OCI-LY7 (cell line): ENCODE results near the gene CALHM5. TPM values are rescaled to one million over a fixed set of nuclear protein-coding genes. Genes with fewer than 3 reads are reported as not detected.

Experiments used
- BruUV-seq: library from RNA; stranded (reverse); fragments of 400-500 nt; replicated peaks from 2 replicates; lab custom pipeline; 2021; lab: Mats Ljungman, UMichigan
- CTCF ChIA-PET: fragments of 300-600 bp; sonication (Branson Sonifier 250); formaldehyde crosslinking; loops from one replicate; lab custom pipeline; 2022; ENCODE audit warnings: antibody characterized with exemption; ENCODE audit not compliant: unreplicated experiment; lab: Charles Lee
- POLR2A ChIA-PET: fragments of 300-600 bp; sonication (Branson Sonifier 250); formaldehyde crosslinking; loops from one replicate; lab custom pipeline; 2022; ENCODE audit warnings: antibody characterized with exemption; lab: Charles Lee
- DNase-seq: peaks from one replicate; pipeline ENCODE4 v3.0.0-alpha.2; 2015; ENCODE audit warnings: low spot score
- H2AFZ ChIP-seq: fragments of 200-600 bp; sonication (generic), shearing (Covaris generic); 2 replicates; pipeline ENCODE4 v1.6.1; 2014; ENCODE audit warnings: mild to moderate bottlenecking, antibody characterized with exemption, low read length, moderate library complexity
- H3K27ac ChIP-seq: fragments of 200-600 bp; sonication (generic); 2 replicates; pipeline ENCODE4 v1.5.1; 2014; ENCODE audit warnings: mixed run types, low read depth, mild to moderate bottlenecking, moderate library complexity, low read length, inconsistent platforms; ENCODE audit not compliant: poor library complexity, severe bottlenecking
- H3K36me3 ChIP-seq: fragments of 200-600 bp; sonication (generic); 2 replicates; pipeline ENCODE4 v1.6.1; 2014; ENCODE audit warnings: mild to moderate bottlenecking, antibody characterized with exemption, low read length, moderate library complexity, mixed read lengths; ENCODE audit not compliant: insufficient read depth
- H3K4me1 ChIP-seq: fragments of 200-600 bp; sonication (generic); 2 replicates; pipeline ENCODE4 v1.5.1; 2014; ENCODE audit warnings: mild to moderate bottlenecking, low read length; ENCODE audit not compliant: insufficient read depth, poor library complexity, severe bottlenecking
- H3K4me2 ChIP-seq: fragments of 200-600 bp; sonication (generic); 2 replicates; pipeline ENCODE4 v1.6.1; 2014; ENCODE audit warnings: mild to moderate bottlenecking, low read length
- H3K4me3 ChIP-seq: fragments of 200-600 bp; sonication (generic); 2 replicates; pipeline ENCODE4 v1.5.1; 2014; ENCODE audit warnings: mild to moderate bottlenecking, low read depth, low read length; ENCODE audit not compliant: poor library complexity, severe bottlenecking
- H3K79me2 ChIP-seq: fragments of 200-600 bp; sonication (generic); 2 replicates; pipeline ENCODE4 v1.6.1; 2016; ENCODE audit warnings: low read depth, mild to moderate bottlenecking, low read length, moderate library complexity, mixed read lengths; ENCODE audit not compliant: insufficient read depth
- H3K9me2 ChIP-seq: fragments of 200-600 bp; sonication (generic); 2 replicates; pipeline ENCODE4 v1.6.1; 2016; ENCODE audit warnings: mild to moderate bottlenecking, low read length, mixed read lengths; ENCODE audit not compliant: insufficient read depth
- H3K9me3 ChIP-seq: fragments of 200-600 bp; sonication (generic); 2 replicates; pipeline ENCODE4 v1.6.1; 2014; ENCODE audit warnings: mild to moderate bottlenecking, mixed run types, low read length, mixed read lengths
- H4K20me1 ChIP-seq: fragments of 200-600 bp; sonication (generic); 2 replicates; pipeline ENCODE4 v1.6.1; 2014; ENCODE audit warnings: mild to moderate bottlenecking, antibody characterized with exemption, low read length, moderate library complexity, mixed read lengths; ENCODE audit not compliant: insufficient read depth
- EZH2phosphoT487 ChIP-seq: fragments of 200-600 bp; sonication (generic); IDR thresholded peaks from 2 replicates; pipeline ENCODE4 v1.6.1; 2018; ENCODE audit warnings: low read depth, borderline replicate concordance, mild to moderate bottlenecking, mixed run types, antibody characterized with exemption, low read length, moderate library complexity, mixed read lengths
- intact Hi-C: fragments of 100-400 bp; cut with micrococcal nuclease; formaldehyde crosslinking; loops from one replicate; pipeline ENCODE4 v1.10.0; 2022; ENCODE audit not compliant: unreplicated experiment
- total RNA-seq, 2 experiments: library from RNA; depleted of rRNA in 1 of 2; stranded (reverse); fragments of >200 nt in 1 of 2; shearing (Covaris generic) in 1 of 2; gene quantifications; 2 replicates each; pipeline ENCODE4 v1.2.3, GENCODE V29; 2014 to 2022
- TF ChIP-seq, protein P1 (sequence below): fragments of 200-600 bp; sonication (generic); conservative IDR thresholded peaks from 2 replicates; pipeline ENCODE4 v1.5.1; 2014; ENCODE audit warnings: mild to moderate bottlenecking, antibody characterized with exemption, low read length, moderate library complexity, mixed read lengths

The CALHM5 gene
- total RNA-seq, 2 experiments from 2014 or later, result not detected

DNA sequence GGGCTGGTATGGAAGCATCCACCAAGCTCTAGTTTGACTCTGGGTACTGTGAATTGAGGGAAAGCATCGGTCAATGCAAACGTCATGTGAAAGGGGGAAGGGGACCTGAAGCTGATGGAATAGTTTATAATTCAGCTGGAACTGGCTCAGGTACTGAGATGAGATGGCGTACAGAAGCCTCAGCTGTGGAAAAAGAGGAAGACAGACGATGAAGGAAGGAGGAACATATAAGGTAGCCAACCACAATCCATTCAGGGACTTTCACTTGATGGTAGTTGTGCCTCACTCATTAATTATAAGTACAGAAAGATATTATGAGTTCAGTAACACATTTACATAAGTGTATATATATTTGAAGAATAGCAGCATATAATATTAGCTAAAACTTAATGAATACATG lies 2.7 kb downstream of the CALHM5 start:
- Histone ChIP-seq H3K36me3 (no peaks in the 10 kb centered on the region), H3K79me2 (no peaks in the 10 kb centered on the region), H2AFZ (no peak overlapping the region), H3K4me3 (no peak overlapping the region), H3K27ac (no peak overlapping the region), H3K4me1 (no peaks in the 10 kb centered on the region), H3K9me2 (no peaks in the 10 kb centered on the region), H4K20me1 (no peaks in the 10 kb centered on the region), H3K9me3 (no peaks in the 10 kb centered on the region), H3K4me2 (no peak overlapping the region)
- ChIA-PET POLR2A (interaction anchor here (0.6 to 2.0 kb wide), 5 partner anchors 10 to 106 kb away, joined by 3 to 5 read pairs (median 3); no protein-coding TSS in a partner anchor), CTCF (no interaction called here)
- DNase-seq, result no peak
- TF ChIP-seq EZH2phosphoT487, result no peak
- TF ChIP-seq, protein P1, sequence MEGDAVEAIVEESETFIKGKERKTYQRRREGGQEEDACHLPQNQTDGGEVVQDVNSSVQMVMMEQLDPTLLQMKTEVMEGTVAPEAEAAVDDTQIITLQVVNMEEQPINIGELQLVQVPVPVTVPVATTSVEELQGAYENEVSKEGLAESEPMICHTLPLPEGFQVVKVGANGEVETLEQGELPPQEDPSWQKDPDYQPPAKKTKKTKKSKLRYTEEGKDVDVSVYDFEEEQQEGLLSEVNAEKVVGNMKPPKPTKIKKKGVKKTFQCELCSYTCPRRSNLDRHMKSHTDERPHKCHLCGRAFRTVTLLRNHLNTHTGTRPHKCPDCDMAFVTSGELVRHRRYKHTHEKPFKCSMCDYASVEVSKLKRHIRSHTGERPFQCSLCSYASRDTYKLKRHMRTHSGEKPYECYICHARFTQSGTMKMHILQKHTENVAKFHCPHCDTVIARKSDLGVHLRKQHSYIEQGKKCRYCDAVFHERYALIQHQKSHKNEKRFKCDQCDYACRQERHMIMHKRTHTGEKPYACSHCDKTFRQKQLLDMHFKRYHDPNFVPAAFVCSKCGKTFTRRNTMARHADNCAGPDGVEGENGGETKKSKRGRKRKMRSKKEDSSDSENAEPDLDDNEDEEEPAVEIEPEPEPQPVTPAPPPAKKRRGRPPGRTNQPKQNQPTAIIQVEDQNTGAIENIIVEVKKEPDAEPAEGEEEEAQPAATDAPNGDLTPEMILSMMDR, result no peak
- BruUV-seq, result no TSS peak
- intact Hi-C loops, result no loop called here

DNA sequence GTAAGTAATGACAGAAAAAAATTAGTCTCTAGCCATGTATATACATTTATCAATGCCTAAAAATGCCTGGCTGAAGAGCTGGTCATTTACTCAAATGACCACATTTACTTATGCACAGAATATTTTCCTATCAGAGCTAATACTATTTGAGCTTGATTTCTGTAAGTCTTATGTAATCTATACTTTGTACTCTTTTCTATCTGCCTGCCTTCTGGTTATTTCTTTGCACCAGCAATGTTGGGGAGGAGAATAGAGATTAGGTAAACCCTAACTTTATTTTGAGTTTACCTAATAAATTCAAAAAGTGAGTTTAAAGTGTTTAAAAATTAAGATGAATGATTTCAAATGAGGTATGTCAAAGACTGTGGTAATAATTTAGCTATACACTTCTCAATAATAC lies 3.7 kb downstream of the CALHM5 start:
- H3K79me2 ChIP-seq, result no peaks in the 10 kb centered on the region
- no peak overlapping the region for H3K4me3 ChIP-seq
- ChIA-PET CTCF (no interaction called here), POLR2A (interaction anchor here (0.8 to 2.0 kb wide), 8 partner anchors 9 to 208 kb away, joined by 3 to 5 read pairs (median 4); no protein-coding TSS in a partner anchor)
- no peaks in the 10 kb centered on the region for H4K20me1 ChIP-seq
- H3K4me2 ChIP-seq, result no peak overlapping the region
- no peak for DNase-seq
- no peaks in the 10 kb centered on the region for H3K4me1 ChIP-seq
- BruUV-seq, result no TSS peak
- TF ChIP-seq EZH2phosphoT487, result no peak
- TF ChIP-seq, protein P1, result no peak
- H3K27ac ChIP-seq, result no peak overlapping the region
- H3K9me2 ChIP-seq, result no peaks in the 10 kb centered on the region
- no peaks in the 10 kb centered on the region for H3K36me3 ChIP-seq
- intact Hi-C loops, result no loop called here
- no peak overlapping the region for H2AFZ ChIP-seq
- H3K9me3 ChIP-seq, result no peaks in the 10 kb centered on the region

DNA sequence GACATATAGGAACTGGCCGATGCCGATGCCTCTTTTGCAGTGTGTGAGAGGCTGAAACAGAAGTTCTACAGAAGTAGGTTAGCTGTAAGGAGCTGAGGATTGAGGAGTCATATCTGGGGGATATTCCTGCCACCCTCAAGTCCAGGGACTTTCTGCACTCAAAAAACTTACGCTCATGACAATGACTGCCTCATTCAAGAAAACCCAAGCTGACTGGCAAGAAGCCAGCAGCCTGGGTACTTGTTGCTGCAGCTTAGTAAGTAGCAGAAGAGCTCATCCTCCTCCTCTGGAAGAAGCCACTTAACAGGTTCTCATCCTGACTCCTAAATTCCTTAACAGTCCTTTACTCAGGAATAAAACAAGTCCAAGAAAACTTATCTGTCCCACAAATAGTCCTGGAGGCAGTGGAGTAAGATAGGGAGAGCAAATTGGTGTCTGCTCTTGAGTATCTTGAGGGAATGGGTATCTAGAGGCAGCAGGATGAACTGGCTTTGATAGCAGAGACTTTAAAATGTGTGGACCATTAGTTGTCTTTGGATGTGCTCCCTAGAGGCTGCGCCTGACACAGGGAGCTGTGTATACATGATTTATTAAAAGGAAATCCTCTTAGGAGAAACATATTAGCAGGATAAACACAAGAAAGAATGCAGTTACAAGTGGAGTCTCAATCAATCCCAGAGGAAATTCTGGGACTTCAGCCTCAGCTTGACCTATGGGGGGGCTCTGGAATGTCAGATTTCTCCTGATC lies 7.4 kb downstream of the CALHM5 start:
- Histone ChIP-seq H2AFZ (no peak overlapping the region), H3K36me3 (no peaks in the 10 kb centered on the region), H3K9me3 (no peaks in the 10 kb centered on the region), H3K4me2 (no peak overlapping the region), H3K4me1 (no peaks in the 10 kb centered on the region), H3K27ac (no peak overlapping the region), H3K79me2 (no peaks in the 10 kb centered on the region), H3K4me3 (no peak overlapping the region), H3K9me2 (no peaks in the 10 kb centered on the region), H4K20me1 (no peaks in the 10 kb centered on the region)
- no peak for TF ChIP-seq EZH2phosphoT487
- TF ChIP-seq, protein P1, result no peak
- BruUV-seq, result no TSS peak
- no peak for DNase-seq
- intact Hi-C loops, result no loop called here
- ChIA-PET POLR2A (interaction anchor here (1.1 to 1.3 kb wide), 2 partner anchors 118 to 287 kb away, joined by 3 to 4 read pairs; no protein-coding TSS in a partner anchor), CTCF (no interaction called here)
